Lower lobe of right lung (tissue), 2 donors: Measurements from ENCODE around the gene ZNF408. TPM values are rescaled to one million over a fixed set of nuclear protein-coding genes. Genes with fewer than 3 reads are reported as not detected.

Experiments used
- ATAC-seq, 2 donors: fragments of 200-7000 bp; cut with Tn5 transposase; one replicate each; pipeline ENCODE4 v1.9.1; 2020 to 2022; ENCODE audit warnings: mild to moderate bottlenecking in 2 of 2, moderate library complexity in 2 of 2
- DNase-seq: peaks from one replicate; pipeline ENCODE4 v3.0.0-alpha.2; 2020
- H3K27ac ChIP-seq: fragments of 200-600 bp; one replicate; pipeline ENCODE4 v1.8.0; 2022
- H3K27me3 ChIP-seq: fragments of 200-600 bp; one replicate; pipeline ENCODE4 v1.8.0; 2022; ENCODE audit warnings: low read depth
- H3K36me3 ChIP-seq: fragments of 200-600 bp; one replicate; pipeline ENCODE4 v1.8.0; 2022; ENCODE audit warnings: mild to moderate bottlenecking
- H3K4me1 ChIP-seq: fragments of 200-600 bp; one replicate; pipeline ENCODE4 v1.8.0; 2022
- H3K4me3 ChIP-seq: fragments of 200-600 bp; one replicate; pipeline ENCODE4 v1.8.0; 2022; ENCODE audit warnings: mild to moderate bottlenecking
- H3K9me3 ChIP-seq: fragments of 200-600 bp; one replicate; pipeline ENCODE4 v1.8.0; 2022
- CTCF ChIP-seq: fragments of 200-600 bp; IDR thresholded peaks from one replicate; pipeline ENCODE4 v1.8.0; 2022; ENCODE audit warnings: antibody characterized with exemption, mild to moderate bottlenecking
- intact Hi-C: fragments of 100-400 bp; cut with DNase I; formaldehyde crosslinking; loops from one replicate; pipeline ENCODE4 v1.11.0; 2022
- microRNA-seq: library from miRNA; unstranded; fragments of <30 nt; microRNA quantifications from one replicate; pipeline ENCODE4 v1.2.0, GENCODE V29; 2020; ENCODE audit warnings: borderline number of aligned reads
- total RNA-seq: library from RNA; stranded (reverse); fragmentation: NEBNext Ultra II Directional; extraction: Animal tissue kit (Norgen Biotek cat#: 25700); gene quantifications from one replicate; pipeline ENCODE4 v1.2.1, GENCODE V29; 2021
- donor health status: DM: no; HTN: yes; CAD: no; lungs with severe emphysema.

Gene ZNF408
- total RNA-seq, 1 donor from 2014 or later: 8.6 TPM

GRCh38 chr11:46747150-46747549 lies 46.3 kb downstream of the ZNF408 start:
- no peak for DNase-seq
- H3K9me3 ChIP-seq: no peaks in the 10 kb centered on the region
- intact Hi-C loops: no loop called here
- no peaks in the 10 kb centered on the region for H3K27me3 ChIP-seq
- TF ChIP-seq CTCF: no peak
- H3K4me1 ChIP-seq: no peaks in the 10 kb centered on the region
- no peak overlapping the region for H3K27ac ChIP-seq
- H3K4me3 ChIP-seq: no peak overlapping the region
- H3K36me3 ChIP-seq: peaks cover 95% of the 10 kb centered on the region
- no peak for ATAC-seq

Small RNAs within 50 kb of the gene (microRNA-seq; reads per million reads assigned to microRNA genes)
- not detected for gene MIR5582

Other genes with a start within 250 kb of the ZNF408 start
- 39.9 TPM for gene AMBRA1, start 107.0 kb upstream of the ZNF408 start, total RNA-seq
- 6.3 TPM for gene HARBI1, start 83.8 kb upstream of the ZNF408 start, total RNA-seq
- gene ATG13, start 83.5 kb upstream of the ZNF408 start, total RNA-seq: 54.4 TPM
- gene ARHGAP1, start 412 bp upstream of the ZNF408 start, total RNA-seq: 67.4 TPM
- gene F2, start 18.2 kb downstream of the ZNF408 start, total RNA-seq: not detected
- gene CKAP5, start 145.2 kb downstream of the ZNF408 start, total RNA-seq: 59.7 TPM
- gene LRP4, start 217.5 kb downstream of the ZNF408 start, total RNA-seq: 6.6 TPM
- gene CSTPP1, start 235.7 kb downstream of the ZNF408 start, total RNA-seq: 32.8 TPM